Esophagus muscularis mucosa (tissue), 4 donors: Measurements from ENCODE around the gene GPBP1. TPM values are rescaled to one million over a fixed set of nuclear protein-coding genes. Genes with fewer than 3 reads are reported as not detected.
"Not testable (repeated sequence)": the region's sequence is repeated elsewhere in the genome, so short reads cannot be mapped to it uniquely, and the experiment has no call there.

Experiments used
- DNase-seq: peaks from one replicate; pipeline ENCODE4 v3.0.0-alpha.2; 2017; ENCODE audit errors: extremely low spot score
- H3K27ac ChIP-seq, 4 donors: fragments of 200-600 bp; sonication (generic); replicated peaks in 1 of 4; 1 replicate in 3 of 4; 2 replicates in 1 of 4; pipeline ENCODE4 v1.5.1; 2016 to 2019; ENCODE audit warnings: mild to moderate bottlenecking in 1 of 4
- H3K27me3 ChIP-seq, 4 donors: fragments of 200-600 bp; sonication (generic); one replicate each; pipeline versions ENCODE4 v1.5.1 to v1.6.0; 2016 to 2019
- H3K36me3 ChIP-seq, 4 donors: fragments of 200-600 bp; sonication (generic); one replicate each; pipeline ENCODE4 v1.5.1; 2016 to 2019
- H3K4me1 ChIP-seq, 4 donors: fragments of 200-600 bp; sonication (generic); one replicate each; pipeline ENCODE4 v1.5.1; 2016 to 2019
- H3K4me3 ChIP-seq, 4 donors: fragments of 200-600 bp; sonication (generic); 1 replicate in 2 of 4; 2 replicates in 2 of 4; pipeline ENCODE4 v1.5.1; 2016 to 2019; ENCODE audit warnings: mild to moderate bottlenecking in 4 of 4, moderate library complexity in 1 of 4
- H3K9me3 ChIP-seq, 4 donors: fragments of 200-600 bp; sonication (generic); 1 replicate in 3 of 4; 2 replicates in 1 of 4; pipeline ENCODE4 v1.5.1; 2016 to 2019
- CTCF ChIP-seq, 3 experiments: fragments of 200-600 bp in 2 of 3; fragments of 450-650 bp in 1 of 3; sonication (generic) in 2 of 3; IDR thresholded peaks; one replicate each; pipeline ENCODE4 v1.5.1; 2017 to 2019; ENCODE audit warnings: antibody characterized with exemption in 3 of 3, mild to moderate bottlenecking in 2 of 3, moderate library complexity in 1 of 3
- EP300 ChIP-seq: sonication (generic); formaldehyde crosslinking; IDR thresholded peaks from one replicate; pipeline ENCODE4 v1.6.1; 2017; ENCODE audit warnings: antibody characterized with exemption
- POLR2A ChIP-seq: fragments of 450-650 bp; IDR thresholded peaks from one replicate; pipeline ENCODE4 v1.6.1; 2017; ENCODE audit warnings: antibody characterized with exemption, moderate library complexity, mild to moderate bottlenecking, low read depth
- POLR2AphosphoS5 ChIP-seq, 2 donors: sonication (generic); formaldehyde crosslinking; IDR thresholded peaks; one replicate each; pipeline ENCODE4 v1.6.1; 2017; ENCODE audit warnings: antibody characterized with exemption in 2 of 2
- WGBS: methylation state at CpG from one replicate; pipeline ENCODE4 v1.1.5; 2018; 5-methylcytosine and 5-hydroxymethylcytosine counted together
- intact Hi-C: fragments of 100-400 bp; cut with DNase I; formaldehyde crosslinking; loops from one replicate; pipeline ENCODE4 v1.15.1; 2023
- total RNA-seq, 4 donors: library from RNA; depleted of rRNA; stranded (reverse); fragments of >200 nt; gene quantifications; one replicate each; pipeline versions ENCODE4 v1.1.0 to v1.2.1, GENCODE V29; 2016

Gene GPBP1
- total RNA-seq, 4 donors from 2014 or later, result 41.8 to 54.0 (median 48.6) TPM

- Histone ChIP-seq H3K4me1 (no peaks in the 10 kb centered on the region), H3K36me3 (no peaks in the 10 kb centered on the region), H3K27me3 (no peaks in the 10 kb centered on the region), H3K4me3 (no peak overlapping the region), H3K9me3 (peaks cover 0 to 20% (median 2%) of the 10 kb centered on the region in 4 donors), H3K27ac (no peak overlapping the region)
- intact Hi-C loops, result no loop called here
- TF ChIP-seq POLR2A (no peak), POLR2AphosphoS5 (IDR thresholded peaks at IDR 0.05) (no peak), CTCF (IDR thresholded peaks at IDR 0.05) (no peak), EP300 (no peak)
- 87% methylated on average over 2 of the region's 2 CpGs for WGBS
- DNase-seq, result no peak
Measured at GRCh38 chr5:57304931-57305330, 131.1 kb downstream of the GPBP1 start.

- no peaks in the 10 kb centered on the region for H3K27me3 ChIP-seq
- 92% methylated on average over 2 of the region's 2 CpGs for WGBS
- H3K4me3 ChIP-seq, result no peak overlapping the region
- peaks cover 0 to 20% (median 2%) of the 10 kb centered on the region in 4 donors for H3K9me3 ChIP-seq
- no peaks in the 10 kb centered on the region for H3K4me1 ChIP-seq
- no peaks in the 10 kb centered on the region for H3K36me3 ChIP-seq
- TF ChIP-seq POLR2A (no peak), EP300 (no peak), CTCF (IDR thresholded peaks at IDR 0.05) (no peak), POLR2AphosphoS5 (IDR thresholded peaks at IDR 0.05) (no peak)
- no peak overlapping the region for H3K27ac ChIP-seq
- no peak for DNase-seq
- intact Hi-C loops, result no loop called here
Measured at GRCh38 chr5:57306359-57306758, 132.5 kb downstream of the GPBP1 start.

GRCh38 chr5:57307516-57307915, 133.7 kb downstream of the GPBP1 start:
- intact Hi-C loops, result no loop called here

GRCh38 chr5:57309022-57309421, 135.2 kb downstream of the GPBP1 start:
- H3K4me1 ChIP-seq, H3K4me3 ChIP-seq, DNase-seq, H3K36me3 ChIP-seq, H3K27me3 ChIP-seq, H3K27ac ChIP-seq, intact Hi-C loops: not testable (repeated sequence)
- H3K9me3 ChIP-seq, result peaks cover 0 to 20% (median 2%) of the 10 kb centered on the region in 4 donors

More at GRCh38 chr5:57307516-57307915, 133.7 kb downstream of the GPBP1 start:
- Histone ChIP-seq H3K27me3 (no peaks in the 10 kb centered on the region), H3K4me3 (no peak overlapping the region), H3K27ac (no peak overlapping the region), H3K4me1 (no peaks in the 10 kb centered on the region), H3K9me3 (peaks cover 0 to 20% (median 2%) of the 10 kb centered on the region in 4 donors), H3K36me3 (no peaks in the 10 kb centered on the region)
- TF ChIP-seq POLR2AphosphoS5 (IDR thresholded peaks at IDR 0.05) (no peak), EP300 (no peak)
- 83% methylated on average over 2 of the region's 2 CpGs for WGBS
- DNase-seq, result no peak

GRCh38 chr5:57311251-57311650, 137.4 kb downstream of the GPBP1 start:
- H3K9me3 ChIP-seq, result peaks cover 0 to 14% (median 1%) of the 10 kb centered on the region in 4 donors
- no peaks in the 10 kb centered on the region for H3K27me3 ChIP-seq
- no peak for DNase-seq
- H3K4me1 ChIP-seq, result no peaks in the 10 kb centered on the region
- no peaks in the 10 kb centered on the region for H3K36me3 ChIP-seq
- 84% methylated on average over 2 of the region's 2 CpGs for WGBS
- intact Hi-C loops, result no loop called here
- no peak overlapping the region for H3K27ac ChIP-seq
- H3K4me3 ChIP-seq, result no peak overlapping the region
- TF ChIP-seq CTCF (IDR thresholded peaks at IDR 0.05), result no peak
- no peak for TF ChIP-seq POLR2A
- no peak for TF ChIP-seq POLR2AphosphoS5 (IDR thresholded peaks at IDR 0.05)
- no peak for TF ChIP-seq EP300
